HEK293 (cell line): Measurements from ENCODE around the gene EML6.

Source experiments
- AEBP2 ChIP-seq: fragments of 450-650 bp; formaldehyde crosslinking; IDR thresholded peaks from 2 replicates; pipeline ENCODE4 v1.5.1; 2016; ENCODE audit warnings: missing biosample characterization, missing genetic modification characterization, borderline replicate concordance
- GLIS2 ChIP-seq: fragments of 450-650 bp; formaldehyde crosslinking; IDR thresholded peaks from 2 replicates; pipeline ENCODE4 v1.5.1; 2016; ENCODE audit warnings: missing biosample characterization, missing genetic modification characterization
- INSM2 ChIP-seq: fragments of 450-650 bp; formaldehyde crosslinking; IDR thresholded peaks from 2 replicates; pipeline ENCODE4 v1.5.1; 2016; ENCODE audit warnings: missing biosample characterization, missing genetic modification characterization
- KLF9 ChIP-seq: fragments of 450-650 bp; formaldehyde crosslinking; IDR thresholded peaks from 2 replicates; pipeline ENCODE4 v1.5.1; 2016; ENCODE audit warnings: missing biosample characterization, missing genetic modification characterization, low read depth
- SCRT1 ChIP-seq: fragments of 450-650 bp; formaldehyde crosslinking; IDR thresholded peaks from 2 replicates; pipeline ENCODE4 v1.5.1; 2016; ENCODE audit warnings: missing biosample characterization, missing genetic modification characterization, borderline replicate concordance
- SETDB1 ChIP-seq: IDR thresholded peaks from one replicate; pipeline ENCODE4 v1.6.1; 2017; ENCODE audit warnings: mild to moderate bottlenecking, low read length, moderate library complexity, mixed read lengths; ENCODE audit not compliant: insufficient read length
- TCF7L2 ChIP-seq: IDR thresholded peaks from 2 replicates; pipeline ENCODE4 v1.6.1; 2011; ENCODE audit warnings: low read depth, mild to moderate bottlenecking, inconsistent platforms, low read length, moderate library complexity, borderline replicate concordance
- TSHZ1 ChIP-seq: fragments of 450-650 bp; formaldehyde crosslinking; IDR thresholded peaks from 2 replicates; pipeline ENCODE4 v1.5.1; 2016; ENCODE audit warnings: missing biosample characterization, missing genetic modification characterization, borderline replicate concordance
- ZBTB17 ChIP-seq: fragments of 450-650 bp; formaldehyde crosslinking; IDR thresholded peaks from 2 replicates; pipeline ENCODE4 v1.5.1; 2016; ENCODE audit warnings: missing biosample characterization, missing genetic modification characterization
- ZBTB49 ChIP-seq: fragments of 450-650 bp; formaldehyde crosslinking; IDR thresholded peaks from 2 replicates; pipeline ENCODE4 v1.5.1; 2016; ENCODE audit warnings: missing biosample characterization, missing genetic modification characterization, low read depth
- ZFHX2 ChIP-seq: fragments of 450-650 bp; formaldehyde crosslinking; conservative IDR thresholded peaks from 2 replicates; pipeline ENCODE4 v1.5.1; 2016; ENCODE audit warnings: missing biosample characterization, missing genetic modification characterization
- ZNF341 ChIP-seq: fragments of 450-650 bp; formaldehyde crosslinking; IDR thresholded peaks from 2 replicates; pipeline ENCODE4; 2016; ENCODE audit warnings: low read depth, missing biosample characterization, missing genetic modification characterization
- ZNF426 ChIP-seq: fragments of 450-650 bp; formaldehyde crosslinking; IDR thresholded peaks from 2 replicates; pipeline ENCODE4 v1.5.1; 2017; ENCODE audit warnings: missing biosample characterization, missing genetic modification characterization, mild to moderate bottlenecking, inconsistent platforms, moderate library complexity
- ZNF530 ChIP-seq: fragments of 450-650 bp; formaldehyde crosslinking; IDR thresholded peaks from 2 replicates; pipeline ENCODE4 v1.5.1; 2016; ENCODE audit warnings: low read depth, missing biosample characterization, missing genetic modification characterization
- ZNF571 ChIP-seq: fragments of 450-650 bp; formaldehyde crosslinking; IDR thresholded peaks from 2 replicates; pipeline ENCODE4 v1.5.0; 2017; ENCODE audit warnings: missing biosample characterization, missing genetic modification characterization
- ZNF629 ChIP-seq: fragments of 450-650 bp; formaldehyde crosslinking; IDR thresholded peaks from 2 replicates; pipeline ENCODE4 v1.5.1; 2017; ENCODE audit warnings: missing biosample characterization, missing genetic modification characterization
- ZNF792 ChIP-seq: fragments of 450-650 bp; formaldehyde crosslinking; IDR thresholded peaks from 2 replicates; pipeline ENCODE4 v1.5.1; 2016; ENCODE audit warnings: missing biosample characterization, missing genetic modification characterization
- TF ChIP-seq, protein P1 (sequence below): fragments of 450-650 bp; formaldehyde crosslinking; conservative IDR thresholded peaks from 2 replicates; pipeline ENCODE4 v1.5.1; 2016; ENCODE audit warnings: low read depth, missing biosample characterization, missing genetic modification characterization
- TF ChIP-seq, protein P2 (sequence below): fragments of 450-650 bp; formaldehyde crosslinking; IDR thresholded peaks from 2 replicates; pipeline ENCODE4 v1.5.1; 2016; ENCODE audit warnings: missing biosample characterization, missing genetic modification characterization
- TF ChIP-seq, protein P3 (sequence below): fragments of 450-650 bp; formaldehyde crosslinking; IDR thresholded peaks from 2 replicates; pipeline ENCODE4 v1.5.1; 2016; ENCODE audit warnings: missing biosample characterization, missing genetic modification characterization

EML6 gene

DNA sequence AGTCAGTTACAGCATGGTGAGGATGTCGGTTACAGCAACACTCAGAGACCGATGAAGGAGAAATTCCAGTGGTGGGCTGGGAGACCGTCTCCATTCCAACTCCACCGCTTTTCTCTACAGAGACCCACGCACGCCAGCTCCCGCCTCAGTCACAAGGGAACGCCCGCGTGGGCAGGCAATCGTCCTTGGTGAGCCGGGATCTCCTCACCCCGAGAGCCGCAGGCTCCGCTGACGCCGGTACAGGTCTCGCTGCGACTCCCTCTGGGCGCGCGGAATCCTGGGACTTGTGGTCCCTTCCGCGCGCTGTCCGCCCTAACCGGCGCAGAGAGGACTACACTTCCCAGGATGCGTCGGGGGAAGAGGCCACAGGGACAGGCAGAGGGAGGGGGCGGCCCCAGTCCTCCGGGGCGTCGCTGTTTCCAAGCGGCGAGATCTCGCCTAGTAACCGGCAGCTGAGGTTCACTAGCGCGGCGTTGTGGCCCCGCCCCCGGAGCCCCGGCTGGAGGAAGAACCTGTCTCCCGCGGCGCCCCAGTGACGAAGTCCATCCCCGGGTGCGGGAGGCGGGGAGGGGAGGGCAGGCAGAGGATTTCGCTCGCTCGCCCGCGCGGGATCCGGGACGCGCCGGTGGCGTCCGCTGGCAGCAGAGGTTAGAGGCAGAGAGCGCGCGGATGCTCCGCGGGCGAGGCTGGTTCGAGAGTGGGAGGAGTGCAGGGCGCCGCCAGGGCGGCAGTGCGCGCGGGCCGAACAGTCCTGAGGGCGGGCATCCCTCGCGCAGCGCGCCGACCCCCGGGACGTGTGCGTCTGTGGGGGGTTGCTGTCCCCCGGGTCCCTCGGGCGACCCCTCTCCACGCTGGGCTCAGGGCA lies at the start of gene EML6 (continued):
- TF ChIP-seq ZNF792 (tag by site-specific recombination), result no peak
- TF ChIP-seq, protein P1, sequence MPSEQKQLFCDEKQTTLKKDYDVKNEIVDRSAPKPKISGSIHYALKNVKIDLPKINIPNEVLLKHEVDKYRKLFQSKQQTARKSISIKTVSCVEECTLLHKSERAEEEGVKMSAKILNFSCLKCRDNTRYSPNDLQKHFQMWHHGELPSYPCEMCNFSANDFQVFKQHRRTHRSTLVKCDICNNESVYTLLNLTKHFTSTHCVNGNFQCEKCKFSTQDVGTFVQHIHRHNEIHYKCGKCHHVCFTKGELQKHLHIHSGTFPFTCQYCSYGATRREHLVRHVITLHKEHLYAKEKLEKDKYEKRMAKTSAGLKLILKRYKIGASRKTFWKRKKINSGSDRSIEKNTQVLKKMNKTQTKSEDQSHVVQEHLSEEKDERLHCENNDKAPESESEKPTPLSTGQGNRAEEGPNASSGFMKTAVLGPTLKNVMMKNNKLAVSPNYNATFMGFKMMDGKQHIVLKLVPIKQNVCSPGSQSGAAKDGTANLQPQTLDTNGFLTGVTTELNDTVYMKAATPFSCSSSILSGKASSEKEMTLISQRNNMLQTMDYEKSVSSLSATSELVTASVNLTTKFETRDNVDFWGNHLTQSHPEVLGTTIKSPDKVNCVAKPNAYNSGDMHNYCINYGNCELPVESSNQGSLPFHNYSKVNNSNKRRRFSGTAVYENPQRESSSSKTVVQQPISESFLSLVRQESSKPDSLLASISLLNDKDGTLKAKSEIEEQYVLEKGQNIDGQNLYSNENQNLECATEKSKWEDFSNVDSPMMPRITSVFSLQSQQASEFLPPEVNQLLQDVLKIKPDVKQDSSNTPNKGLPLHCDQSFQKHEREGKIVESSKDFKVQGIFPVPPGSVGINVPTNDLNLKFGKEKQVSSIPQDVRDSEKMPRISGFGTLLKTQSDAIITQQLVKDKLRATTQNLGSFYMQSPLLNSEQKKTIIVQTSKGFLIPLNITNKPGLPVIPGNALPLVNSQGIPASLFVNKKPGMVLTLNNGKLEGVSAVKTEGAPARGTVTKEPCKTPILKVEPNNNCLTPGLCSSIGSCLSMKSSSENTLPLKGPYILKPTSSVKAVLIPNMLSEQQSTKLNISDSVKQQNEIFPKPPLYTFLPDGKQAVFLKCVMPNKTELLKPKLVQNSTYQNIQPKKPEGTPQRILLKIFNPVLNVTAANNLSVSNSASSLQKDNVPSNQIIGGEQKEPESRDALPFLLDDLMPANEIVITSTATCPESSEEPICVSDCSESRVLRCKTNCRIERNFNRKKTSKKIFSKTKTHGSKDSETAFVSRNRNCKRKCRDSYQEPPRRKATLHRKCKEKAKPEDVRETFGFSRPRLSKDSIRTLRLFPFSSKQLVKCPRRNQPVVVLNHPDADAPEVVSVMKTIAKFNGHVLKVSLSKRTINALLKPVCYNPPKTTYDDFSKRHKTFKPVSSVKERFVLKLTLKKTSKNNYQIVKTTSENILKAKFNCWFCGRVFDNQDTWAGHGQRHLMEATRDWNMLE (tag by site-specific recombination), result no peak
- TF ChIP-seq, protein P2, sequence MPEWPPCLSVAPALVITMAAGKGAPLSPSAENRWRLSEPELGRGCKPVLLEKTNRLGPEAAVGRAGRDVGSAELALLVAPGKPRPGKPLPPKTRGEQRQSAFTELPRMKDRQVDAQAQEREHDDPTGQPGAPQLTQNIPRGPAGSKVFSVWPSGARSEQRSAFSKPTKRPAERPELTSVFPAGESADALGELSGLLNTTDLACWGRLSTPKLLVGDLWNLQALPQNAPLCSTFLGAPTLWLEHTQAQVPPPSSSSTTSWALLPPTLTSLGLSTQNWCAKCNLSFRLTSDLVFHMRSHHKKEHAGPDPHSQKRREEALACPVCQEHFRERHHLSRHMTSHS (tag by site-specific recombination), result no peak
- TF ChIP-seq, protein P3, sequence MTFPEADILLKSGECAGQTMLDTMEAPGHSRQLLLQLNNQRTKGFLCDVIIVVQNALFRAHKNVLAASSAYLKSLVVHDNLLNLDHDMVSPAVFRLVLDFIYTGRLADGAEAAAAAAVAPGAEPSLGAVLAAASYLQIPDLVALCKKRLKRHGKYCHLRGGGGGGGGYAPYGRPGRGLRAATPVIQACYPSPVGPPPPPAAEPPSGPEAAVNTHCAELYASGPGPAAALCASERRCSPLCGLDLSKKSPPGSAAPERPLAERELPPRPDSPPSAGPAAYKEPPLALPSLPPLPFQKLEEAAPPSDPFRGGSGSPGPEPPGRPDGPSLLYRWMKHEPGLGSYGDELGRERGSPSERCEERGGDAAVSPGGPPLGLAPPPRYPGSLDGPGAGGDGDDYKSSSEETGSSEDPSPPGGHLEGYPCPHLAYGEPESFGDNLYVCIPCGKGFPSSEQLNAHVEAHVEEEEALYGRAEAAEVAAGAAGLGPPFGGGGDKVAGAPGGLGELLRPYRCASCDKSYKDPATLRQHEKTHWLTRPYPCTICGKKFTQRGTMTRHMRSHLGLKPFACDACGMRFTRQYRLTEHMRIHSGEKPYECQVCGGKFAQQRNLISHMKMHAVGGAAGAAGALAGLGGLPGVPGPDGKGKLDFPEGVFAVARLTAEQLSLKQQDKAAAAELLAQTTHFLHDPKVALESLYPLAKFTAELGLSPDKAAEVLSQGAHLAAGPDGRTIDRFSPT (tag by site-specific recombination), result peak; percentile 69; the same call in 1 of the 2 replicates
- TF ChIP-seq AEBP2 (tag by site-specific recombination), result no peak
- no peak for TF ChIP-seq TCF7L2
- TF ChIP-seq ZNF341 (tag by site-specific recombination), result peak; percentile 97
- no peak for TF ChIP-seq SCRT1 (tag by site-specific recombination)
- TF ChIP-seq KLF9, result peak; percentile 68; the same call in 1 of the 2 replicates
- no peak for TF ChIP-seq ZNF426 (tag by site-specific recombination)
- no peak for TF ChIP-seq INSM2 (tag by site-specific recombination)
- TF ChIP-seq ZFHX2 (tag by site-specific recombination), result peak; percentile 73
- no peak for TF ChIP-seq SETDB1
- no peak for TF ChIP-seq ZBTB49 (tag by site-specific recombination)
- TF ChIP-seq ZNF530 (tag by site-specific recombination), result no peak
- TF ChIP-seq TSHZ1 (tag by site-specific recombination), result no peak
- TF ChIP-seq ZNF571 (tag by site-specific recombination), result no peak
- peak; percentile 95; the same call in 1 of the 2 replicates for TF ChIP-seq GLIS2 (tag by site-specific recombination)
- TF ChIP-seq ZBTB17 (tag by site-specific recombination), result peak; percentile 95
- TF ChIP-seq ZNF629 (tag by site-specific recombination), result peak; percentile 79
